HEK293 (cell line): ENCODE measurements around the gene TIA1.

Experiments
- CTCF ChIA-PET: fragments of 350-600 bp; formaldehyde crosslinking; extraction: SDS; loops from one replicate; lab custom pipeline; 2021; ENCODE audit warnings: antibody characterized with exemption; lab: Yijun Ruan, JAX
- POLR2A ChIA-PET: fragments of 300-600 bp; formaldehyde crosslinking; extraction: SDS; loops from one replicate; lab custom pipeline; 2020; ENCODE audit warnings: antibody characterized with exemption, inconsistent platforms; lab: Yijun Ruan, JAX
- H3K27ac ChIP-seq: fragments of 200-500 bp; sonication (Bioruptor generic); 2 replicates; pipeline ENCODE4 v1.5.1; 2014; ENCODE audit warnings: low read depth, low read length, control low read depth, inconsistent platforms; ENCODE audit errors: extremely low read depth
- H3K36me3 ChIP-seq, 2 experiments: fragments of 200-500 bp in 1 of 2; sonication (Bioruptor generic) in 1 of 2; 1 replicate in 1 of 2; 2 replicates in 1 of 2; pipeline ENCODE4 v1.5.1; 2014 to 2017; ENCODE audit warnings: inconsistent platforms in 2 of 2, low read length in 2 of 2; ENCODE audit not compliant: control insufficient read depth in 2 of 2, insufficient read depth in 1 of 2
- H3K4me1 ChIP-seq: fragments of 200-500 bp; sonication (Bioruptor generic); 2 replicates; pipeline ENCODE4 v1.5.1; 2014; ENCODE audit warnings: mild to moderate bottlenecking, low read length, inconsistent platforms; ENCODE audit not compliant: control insufficient read depth, insufficient read depth
- H3K4me3 ChIP-seq: 2 replicates; pipeline ENCODE4 v1.5.1; 2011; ENCODE audit warnings: low read depth, mild to moderate bottlenecking, control low read depth, low read length, moderate library complexity
- H3K9me3 ChIP-seq: fragments of 200-500 bp; sonication (Bioruptor generic); 2 replicates; pipeline ENCODE4 v1.5.1; 2014; ENCODE audit warnings: low read depth, low read length, inconsistent platforms; ENCODE audit not compliant: control insufficient read depth, insufficient read depth
- BCL11B ChIP-seq: fragments of 450-650 bp; formaldehyde crosslinking; IDR thresholded peaks from 2 replicates; pipeline ENCODE4 v1.5.1; 2016; ENCODE audit warnings: low read depth, missing biosample characterization, missing genetic modification characterization
- FEZF1 ChIP-seq: fragments of 450-650 bp; formaldehyde crosslinking; IDR thresholded peaks from 2 replicates; pipeline ENCODE4 v1.5.1; 2016; ENCODE audit warnings: missing biosample characterization, missing genetic modification characterization
- HOXD13 ChIP-seq: sonication (generic); formaldehyde crosslinking; IDR thresholded peaks from 2 replicates; pipeline ENCODE4 v1.8.0; 2022; ENCODE audit warnings: missing genetic modification reagents, borderline replicate concordance
- RBAK ChIP-seq: fragments of 450-650 bp; formaldehyde crosslinking; IDR thresholded peaks from 2 replicates; pipeline ENCODE4 v1.5.1; 2016; ENCODE audit warnings: missing biosample characterization, missing genetic modification characterization
- TCF7L2 ChIP-seq: IDR thresholded peaks from 2 replicates; pipeline ENCODE4 v1.6.1; 2011; ENCODE audit warnings: low read depth, mild to moderate bottlenecking, inconsistent platforms, low read length, moderate library complexity, borderline replicate concordance
- ZBTB17 ChIP-seq: fragments of 450-650 bp; formaldehyde crosslinking; IDR thresholded peaks from 2 replicates; pipeline ENCODE4 v1.5.1; 2016; ENCODE audit warnings: missing biosample characterization, missing genetic modification characterization
- ZFHX2 ChIP-seq: fragments of 450-650 bp; formaldehyde crosslinking; conservative IDR thresholded peaks from 2 replicates; pipeline ENCODE4 v1.5.1; 2016; ENCODE audit warnings: missing biosample characterization, missing genetic modification characterization
- ZNF132 ChIP-seq: fragments of 450-650 bp; formaldehyde crosslinking; IDR thresholded peaks from 2 replicates; pipeline ENCODE4 v1.5.1; 2017; ENCODE audit warnings: missing biosample characterization, missing genetic modification characterization, borderline replicate concordance
- ZNF16 ChIP-seq: fragments of 450-650 bp; formaldehyde crosslinking; IDR thresholded peaks from 2 replicates; pipeline ENCODE4 v1.5.1; 2016; ENCODE audit warnings: low read depth, missing biosample characterization, missing genetic modification characterization
- ZNF221 ChIP-seq: fragments of 450-650 bp; formaldehyde crosslinking; IDR thresholded peaks from 2 replicates; pipeline ENCODE4 v1.5.1; 2017; ENCODE audit warnings: missing biosample characterization, missing genetic modification characterization, borderline replicate concordance
- ZNF248 ChIP-seq: fragments of 450-650 bp; formaldehyde crosslinking; IDR thresholded peaks from 2 replicates; pipeline ENCODE4 v1.5.1; 2017; ENCODE audit warnings: missing biosample characterization, missing genetic modification characterization
- ZNF362 ChIP-seq: fragments of 450-650 bp; formaldehyde crosslinking; IDR thresholded peaks from 2 replicates; pipeline ENCODE4 v1.5.1; 2016; ENCODE audit warnings: missing biosample characterization, missing genetic modification characterization
- ZNF423 ChIP-seq: fragments of 450-650 bp; formaldehyde crosslinking; IDR thresholded peaks from 2 replicates; pipeline ENCODE4 v1.5.1; 2016; ENCODE audit warnings: missing biosample characterization, missing genetic modification characterization
- ZNF514 ChIP-seq: fragments of 450-650 bp; formaldehyde crosslinking; IDR thresholded peaks from 2 replicates; pipeline ENCODE4 v1.5.1; 2016; ENCODE audit warnings: missing biosample characterization, missing genetic modification characterization
- ZNF544 ChIP-seq: fragments of 450-650 bp; formaldehyde crosslinking; IDR thresholded peaks from 2 replicates; pipeline ENCODE4 v1.5.0; 2017; ENCODE audit warnings: missing biosample characterization, missing genetic modification characterization
- ZNF623 ChIP-seq: fragments of 450-650 bp; formaldehyde crosslinking; IDR thresholded peaks from 2 replicates; pipeline ENCODE4 v1.5.1; 2016; ENCODE audit warnings: missing biosample characterization, missing genetic modification characterization
- ZNF654 ChIP-seq: fragments of 450-650 bp; formaldehyde crosslinking; IDR thresholded peaks from 2 replicates; pipeline ENCODE4 v1.5.1; 2016; ENCODE audit warnings: low read depth, missing biosample characterization, missing genetic modification characterization
- ZNF701 ChIP-seq: fragments of 450-650 bp; formaldehyde crosslinking; IDR thresholded peaks from 2 replicates; pipeline ENCODE4 v1.5.1; 2016; ENCODE audit warnings: missing biosample characterization, missing genetic modification characterization
- ZNF747 ChIP-seq: fragments of 450-650 bp; formaldehyde crosslinking; IDR thresholded peaks from 2 replicates; pipeline ENCODE4 v1.5.1; 2016; ENCODE audit warnings: missing biosample characterization, missing genetic modification characterization
- ZNF830 ChIP-seq: fragments of 450-650 bp; IDR thresholded peaks from 2 replicates; pipeline ENCODE4 v1.5.0; 2018; ENCODE audit warnings: missing biosample characterization, missing genetic modification characterization, low read depth, mild to moderate bottlenecking, moderate library complexity
- TF ChIP-seq, protein P1 (sequence below): fragments of 450-650 bp; formaldehyde crosslinking; IDR thresholded peaks from 2 replicates; pipeline ENCODE4 v1.5.1; 2016; ENCODE audit warnings: missing biosample characterization, missing genetic modification characterization
- TF ChIP-seq, protein P2 (sequence below): fragments of 450-650 bp; formaldehyde crosslinking; IDR thresholded peaks from 2 replicates; pipeline ENCODE4 v1.5.1; 2017; ENCODE audit warnings: missing biosample characterization, missing genetic modification characterization
- TF ChIP-seq, protein P3 (sequence below): fragments of 450-650 bp; formaldehyde crosslinking; IDR thresholded peaks from 2 replicates; pipeline ENCODE4 v1.5.1; 2016; ENCODE audit warnings: missing biosample characterization, missing genetic modification characterization

The TIA1 gene

GRCh38 chr2:70161069-70161534, 87.3 kb downstream of the TIA1 start:
- H3K9me3 ChIP-seq = no peaks in the 10 kb centered on the region
- H3K27ac ChIP-seq = no peak overlapping the region
- CTCF ChIA-PET = interaction anchor here (1.1 kb wide), 1 partner anchor 11 kb away, joined by 5 read pairs; no protein-coding TSS in a partner anchor
- H3K36me3 ChIP-seq = peaks cover 34 to 52% of the 10 kb centered on the region in 2 experiments
- no peak overlapping the region for H3K4me3 ChIP-seq
- POLR2A ChIA-PET = no interaction called here
- no peaks in the 10 kb centered on the region for H3K4me1 ChIP-seq
- TF ChIP-seq BCL11B (tag by site-specific recombination) (no peak), ZNF747 (tag by site-specific recombination) (no peak), ZFHX2 (tag by site-specific recombination) (no peak), ZNF132 (tag by site-specific recombination) (no peak), ZNF362 (no peak)
- TF ChIP-seq, protein P1, sequence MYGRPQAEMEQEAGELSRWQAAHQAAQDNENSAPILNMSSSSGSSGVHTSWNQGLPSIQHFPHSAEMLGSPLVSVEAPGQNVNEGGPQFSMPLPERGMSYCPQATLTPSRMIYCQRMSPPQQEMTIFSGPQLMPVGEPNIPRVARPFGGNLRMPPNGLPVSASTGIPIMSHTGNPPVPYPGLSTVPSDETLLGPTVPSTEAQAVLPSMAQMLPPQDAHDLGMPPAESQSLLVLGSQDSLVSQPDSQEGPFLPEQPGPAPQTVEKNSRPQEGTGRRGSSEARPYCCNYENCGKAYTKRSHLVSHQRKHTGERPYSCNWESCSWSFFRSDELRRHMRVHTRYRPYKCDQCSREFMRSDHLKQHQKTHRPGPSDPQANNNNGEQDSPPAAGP (tag by site-specific recombination) = no peak

GRCh38 chr2:70160545-70160944, 87.9 kb downstream of the TIA1 start:
- Histone ChIP-seq H3K4me3 (no peak overlapping the region), H3K4me1 (no peaks in the 10 kb centered on the region), H3K27ac (no peak overlapping the region), H3K9me3 (no peaks in the 10 kb centered on the region), H3K36me3 (peaks cover 33 to 54% of the 10 kb centered on the region in 2 experiments)
- ChIA-PET POLR2A (interaction anchor here (1.0 kb wide), 1 partner anchor 31 kb away, joined by 3 read pairs; the partner anchor contains the start of gene C2orf42), CTCF (interaction anchor here (1.1 kb wide), 1 partner anchor 10 kb away, joined by 5 read pairs; no protein-coding TSS in a partner anchor)
- no peak for TF ChIP-seq ZNF16 (tag by site-specific recombination)
- TF ChIP-seq ZNF654 (tag by site-specific recombination) = no peak
- TF ChIP-seq ZNF221 (tag by site-specific recombination) = no peak
- TF ChIP-seq, protein P2, sequence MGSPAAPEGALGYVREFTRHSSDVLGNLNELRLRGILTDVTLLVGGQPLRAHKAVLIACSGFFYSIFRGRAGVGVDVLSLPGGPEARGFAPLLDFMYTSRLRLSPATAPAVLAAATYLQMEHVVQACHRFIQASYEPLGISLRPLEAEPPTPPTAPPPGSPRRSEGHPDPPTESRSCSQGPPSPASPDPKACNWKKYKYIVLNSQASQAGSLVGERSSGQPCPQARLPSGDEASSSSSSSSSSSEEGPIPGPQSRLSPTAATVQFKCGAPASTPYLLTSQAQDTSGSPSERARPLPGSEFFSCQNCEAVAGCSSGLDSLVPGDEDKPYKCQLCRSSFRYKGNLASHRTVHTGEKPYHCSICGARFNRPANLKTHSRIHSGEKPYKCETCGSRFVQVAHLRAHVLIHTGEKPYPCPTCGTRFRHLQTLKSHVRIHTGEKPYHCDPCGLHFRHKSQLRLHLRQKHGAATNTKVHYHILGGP = no peak
- no peak for TF ChIP-seq FEZF1 (tag by site-specific recombination)
- TF ChIP-seq TCF7L2 = no peak
- TF ChIP-seq ZBTB17 (tag by site-specific recombination) = no peak
- no peak for TF ChIP-seq HOXD13 (CRISPR knock-in tag)
- no peak for TF ChIP-seq ZNF514 (tag by site-specific recombination)
- no peak for TF ChIP-seq ZNF248 (tag by site-specific recombination)
- TF ChIP-seq ZNF701 = no peak
- TF ChIP-seq, protein P3, sequence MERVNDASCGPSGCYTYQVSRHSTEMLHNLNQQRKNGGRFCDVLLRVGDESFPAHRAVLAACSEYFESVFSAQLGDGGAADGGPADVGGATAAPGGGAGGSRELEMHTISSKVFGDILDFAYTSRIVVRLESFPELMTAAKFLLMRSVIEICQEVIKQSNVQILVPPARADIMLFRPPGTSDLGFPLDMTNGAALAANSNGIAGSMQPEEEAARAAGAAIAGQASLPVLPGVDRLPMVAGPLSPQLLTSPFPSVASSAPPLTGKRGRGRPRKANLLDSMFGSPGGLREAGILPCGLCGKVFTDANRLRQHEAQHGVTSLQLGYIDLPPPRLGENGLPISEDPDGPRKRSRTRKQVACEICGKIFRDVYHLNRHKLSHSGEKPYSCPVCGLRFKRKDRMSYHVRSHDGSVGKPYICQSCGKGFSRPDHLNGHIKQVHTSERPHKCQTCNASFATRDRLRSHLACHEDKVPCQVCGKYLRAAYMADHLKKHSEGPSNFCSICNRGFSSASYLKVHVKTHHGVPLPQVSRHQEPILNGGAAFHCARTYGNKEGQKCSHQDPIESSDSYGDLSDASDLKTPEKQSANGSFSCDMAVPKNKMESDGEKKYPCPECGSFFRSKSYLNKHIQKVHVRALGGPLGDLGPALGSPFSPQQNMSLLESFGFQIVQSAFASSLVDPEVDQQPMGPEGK (tag by site-specific recombination) = no peak
- TF ChIP-seq ZNF544 (tag by site-specific recombination) = no peak
- TF ChIP-seq ZNF423 (tag by site-specific recombination) = no peak
- TF ChIP-seq ZFHX2 (tag by site-specific recombination) = no peak
- no peak for TF ChIP-seq RBAK
- TF ChIP-seq ZNF830 (tag by site-specific recombination) = no peak
- TF ChIP-seq ZNF623 (tag by site-specific recombination) = no peak
